Neural cell (in vitro differentiated cells): ENCODE measurements around the gene NYAP1. TPM values are rescaled to one million over a fixed set of nuclear protein-coding genes. Genes with fewer than 3 reads are reported as not detected.

Experiments
- H2AFZ ChIP-seq: fragments of 200-600, 300-800 bp; sonication (generic), shearing (Covaris generic); 2 replicates; pipeline ENCODE4 v1.6.0; 2014; ENCODE audit warnings: low read depth, mild to moderate bottlenecking, antibody characterized with exemption, low read length, moderate library complexity
- H3F3A ChIP-seq: fragments of 200-600 bp; shearing (Covaris generic); 2 replicates; pipeline ENCODE4 v1.6.1; 2016; ENCODE audit warnings: mild to moderate bottlenecking, moderate library complexity, mixed read lengths, antibody characterized with exemption, low read length; ENCODE audit not compliant: insufficient read depth, poor library complexity, severe bottlenecking
- H3K27ac ChIP-seq: fragments of 200-600, 300-800 bp; sonication (generic), shearing (Covaris generic); 2 replicates; pipeline ENCODE4 v1.5.1; 2014; ENCODE audit warnings: mild to moderate bottlenecking, low read length, moderate library complexity
- H3K27me3 ChIP-seq: fragments of 300-800, 200-600 bp; sonication (generic), shearing (Covaris generic); 2 replicates; pipeline ENCODE4 v1.6.0; 2014; ENCODE audit warnings: mild to moderate bottlenecking, low read depth, low read length, moderate library complexity; ENCODE audit not compliant: insufficient read depth
- H3K36me3 ChIP-seq: fragments of 300-800, 200-600 bp; sonication (generic), shearing (Covaris generic); 2 replicates; pipeline ENCODE4 v1.5.1; 2014; ENCODE audit warnings: mild to moderate bottlenecking, antibody characterized with exemption, low read length, moderate library complexity; ENCODE audit not compliant: insufficient read depth
- H3K4me2 ChIP-seq: fragments of 300-800, 200-600 bp; sonication (generic), shearing (Covaris generic); 2 replicates; pipeline ENCODE4 v1.6.0; 2014; ENCODE audit warnings: mild to moderate bottlenecking, low read length
- H3K4me3 ChIP-seq: fragments of 300-800, 200-600 bp; sonication (generic), shearing (Covaris generic); 2 replicates; pipeline ENCODE4 v1.5.1; 2014; ENCODE audit warnings: mild to moderate bottlenecking, low read length, moderate library complexity
- H3K79me2 ChIP-seq: fragments of 200-600 bp; shearing (Covaris generic); replicated peaks from 2 replicates; pipeline ENCODE4 v1.6.0; 2014; ENCODE audit warnings: mild to moderate bottlenecking, low read length, moderate library complexity; ENCODE audit not compliant: insufficient read depth
- H3K9ac ChIP-seq: fragments of 300-800, 200-600 bp; sonication (generic), shearing (Covaris generic); 2 replicates; pipeline ENCODE4 v1.6.1; 2016; ENCODE audit warnings: mild to moderate bottlenecking, low read length, mixed read lengths
- H3K9me2 ChIP-seq: fragments of 200-600 bp; shearing (Covaris generic); 2 replicates; pipeline ENCODE4 v1.6.1; 2016; ENCODE audit warnings: mild to moderate bottlenecking, low read length, mixed read lengths; ENCODE audit not compliant: insufficient read depth
- H3K9me3 ChIP-seq: fragments of 200-600, 300-800 bp; sonication (generic), shearing (Covaris generic); 2 replicates; pipeline ENCODE4 v1.6.1; 2016; ENCODE audit warnings: mild to moderate bottlenecking, mixed run types, low read length, moderate library complexity, mixed read lengths
- H4K20me1 ChIP-seq: fragments of 200-600 bp; shearing (Covaris generic); 2 replicates; pipeline ENCODE4 v1.6.1; 2016; ENCODE audit warnings: mild to moderate bottlenecking, mixed run types; ENCODE audit not compliant: insufficient read depth
- CTCF ChIP-seq: fragments of 450-650 bp; IDR thresholded peaks from 2 replicates; pipeline ENCODE4 v1.5.1; 2014; ENCODE audit warnings: antibody characterized with exemption, mild to moderate bottlenecking, moderate library complexity; ENCODE audit not compliant: poor library complexity, severe bottlenecking
- EP300 ChIP-seq: fragments of 450-650 bp; conservative IDR thresholded peaks from 2 replicates; pipeline ENCODE4 v1.6.1; 2014; ENCODE audit warnings: antibody characterized with exemption, mild to moderate bottlenecking, moderate library complexity; ENCODE audit not compliant: poor library complexity, severe bottlenecking
- EZH2 ChIP-seq: fragments of 200-600, 300-800 bp; shearing (Covaris generic), sonication (generic); IDR thresholded peaks from 2 replicates; pipeline ENCODE4 v1.6.1; 2014; ENCODE audit warnings: antibody characterized with exemption, low read length, borderline replicate concordance, mild to moderate bottlenecking; ENCODE audit not compliant: insufficient read depth, poor library complexity, severe bottlenecking
- MXI1 ChIP-seq: fragments of 450-650 bp; conservative IDR thresholded peaks from 2 replicates; pipeline ENCODE4 v1.6.1; 2014; ENCODE audit warnings: antibody characterized with exemption, mild to moderate bottlenecking; ENCODE audit not compliant: poor library complexity, severe bottlenecking
- POLR2AphosphoS5 ChIP-seq: IDR thresholded peaks from 2 replicates; pipeline ENCODE4 v1.6.1; 2012
- RAD21 ChIP-seq: fragments of 450-650 bp; conservative IDR thresholded peaks from 2 replicates; pipeline ENCODE4 v1.6.1; 2014; ENCODE audit warnings: antibody characterized with exemption, mild to moderate bottlenecking, moderate library complexity
- REST ChIP-seq: IDR thresholded peaks from 2 replicates; pipeline ENCODE4 v1.6.1; 2012; ENCODE audit warnings: borderline replicate concordance
- SMC3 ChIP-seq: fragments of 450-650 bp; conservative IDR thresholded peaks from 2 replicates; pipeline ENCODE4 v1.6.1; 2014; ENCODE audit warnings: antibody characterized with exemption, mild to moderate bottlenecking, moderate library complexity; ENCODE audit not compliant: poor library complexity
- TAF1 ChIP-seq: IDR thresholded peaks from 2 replicates; pipeline ENCODE4 v1.6.1; 2012; ENCODE audit warnings: low read depth
- polyA plus RNA-seq: library from polyadenylated mRNA; depleted of rRNA; stranded (reverse); fragments of >200 nt; gene quantifications from 2 replicates; pipeline ENCODE4 v1.2.3, GENCODE V29; 2014

NYAP1 gene
- polyA plus RNA-seq, 1 donor from 2014 or later: 70.1 TPM

- no peak overlapping the region for H2AFZ ChIP-seq
These were observed 25.5 kb downstream of the NYAP1 start for GRCh38 chr7:100509231-100509630.

GRCh38 chr7:100510437-100511239, 26.9 kb downstream of the NYAP1 start:
- no peak overlapping the region for H3K4me2 ChIP-seq
- no peak overlapping the region for H3K27ac ChIP-seq
- no peaks in the 10 kb centered on the region for H3K9me3 ChIP-seq
- TF ChIP-seq REST (no peak), RAD21 (no peak), SMC3 (no peak), EP300 (no peak), TAF1 (no peak), EZH2 (no peak)
- H3K9ac ChIP-seq: no peak overlapping the region
- no peaks in the 10 kb centered on the region for H3F3A ChIP-seq
- H3K9me2 ChIP-seq: no peaks in the 10 kb centered on the region
- H3K4me3 ChIP-seq: no peak overlapping the region
- H4K20me1 ChIP-seq: no peaks in the 10 kb centered on the region
- H2AFZ ChIP-seq: no peak overlapping the region
- no peaks in the 10 kb centered on the region for H3K27me3 ChIP-seq
- H3K79me2 ChIP-seq: no peaks in the 10 kb centered on the region
- no peaks in the 10 kb centered on the region for H3K36me3 ChIP-seq

More at GRCh38 chr7:100509231-100509630, 25.5 kb downstream of the NYAP1 start:
- no peaks in the 10 kb centered on the region for H3K27me3 ChIP-seq
- no peaks in the 10 kb centered on the region for H3K9me2 ChIP-seq
- no peak overlapping the region for H3K9ac ChIP-seq
- TF ChIP-seq EP300 (no peak), CTCF (no peak), POLR2AphosphoS5 (no peak), REST (no peak), TAF1 (no peak), RAD21 (no peak), MXI1 (no peak), EZH2 (no peak), SMC3 (no peak)
- H4K20me1 ChIP-seq: no peaks in the 10 kb centered on the region
- H3F3A ChIP-seq: no peaks in the 10 kb centered on the region
- no peaks in the 10 kb centered on the region for H3K36me3 ChIP-seq
- H3K4me2 ChIP-seq: no peak overlapping the region
- H3K9me3 ChIP-seq: no peaks in the 10 kb centered on the region
- H3K27ac ChIP-seq: no peak overlapping the region
- H3K79me2 ChIP-seq: no peaks in the 10 kb centered on the region
- no peak overlapping the region for H3K4me3 ChIP-seq
